Loucy (cell line): Measurements from ENCODE around the gene LRBA.

Experiments
- H2AFZ ChIP-seq: fragments of 200-600 bp; sonication (generic); 2 replicates; pipeline ENCODE4 v1.6.0; 2016; ENCODE audit warnings: antibody characterized with exemption, mild to moderate bottlenecking, low read length, moderate library complexity
- H3F3A ChIP-seq: fragments of 200-600 bp; 2 replicates; pipeline ENCODE4 v1.6.0; 2016; ENCODE audit warnings: antibody characterized with exemption, low read depth, mild to moderate bottlenecking
- H3K27me3 ChIP-seq: fragments of 200-600 bp; sonication (generic); 2 replicates; pipeline ENCODE4 v1.6.1; 2014; ENCODE audit warnings: low read length, mild to moderate bottlenecking; ENCODE audit not compliant: insufficient read depth, poor library complexity, severe bottlenecking
- H3K36me3 ChIP-seq: fragments of 200-600 bp; sonication (generic); 2 replicates; pipeline ENCODE4 v1.6.1; 2016; ENCODE audit warnings: low read length; ENCODE audit not compliant: insufficient read depth
- H3K4me1 ChIP-seq: fragments of 200-600 bp; sonication (generic); 2 replicates; pipeline ENCODE4 v1.5.1; 2014; ENCODE audit warnings: low read length, mild to moderate bottlenecking; ENCODE audit not compliant: insufficient read depth, poor library complexity, severe bottlenecking
- H3K4me2 ChIP-seq: fragments of 200-600 bp; sonication (generic); 2 replicates; pipeline ENCODE4 v1.6.0; 2014; ENCODE audit warnings: antibody characterized with exemption, low read length, low read depth, mild to moderate bottlenecking; ENCODE audit not compliant: poor library complexity, severe bottlenecking
- H3K4me3 ChIP-seq: fragments of 200-600 bp; sonication (generic); 2 replicates; pipeline ENCODE4 v1.5.1; 2014; ENCODE audit warnings: low read length, mild to moderate bottlenecking, mixed read lengths; ENCODE audit not compliant: poor library complexity, severe bottlenecking
- H3K79me2 ChIP-seq: fragments of 200-600 bp; sonication (generic); 2 replicates; pipeline ENCODE4 v1.6.1; 2014; ENCODE audit warnings: low read length; ENCODE audit not compliant: insufficient read depth
- H3K9ac ChIP-seq: fragments of 200-600 bp; sonication (generic); 2 replicates; pipeline ENCODE4 v1.6.0; 2014; ENCODE audit warnings: mild to moderate bottlenecking, low read depth, low read length, moderate library complexity; ENCODE audit not compliant: poor library complexity, severe bottlenecking
- H3K9me2 ChIP-seq: fragments of 200-600 bp; sonication (generic); replicated peaks from 2 replicates; pipeline ENCODE4 v1.6.1; 2016; ENCODE audit warnings: low read depth, low read length, mixed read lengths
- H3K9me3 ChIP-seq: fragments of 200-600 bp; sonication (generic); 2 replicates; pipeline ENCODE4 v1.6.1; 2014; ENCODE audit warnings: mild to moderate bottlenecking, antibody characterized with exemption, low read length, low read depth; ENCODE audit not compliant: insufficient read depth
- H4K20me1 ChIP-seq: fragments of 200-600 bp; sonication (generic); 2 replicates; pipeline ENCODE4 v1.6.0; 2014; ENCODE audit warnings: antibody characterized with exemption, low read length, mild to moderate bottlenecking; ENCODE audit not compliant: insufficient read depth, poor library complexity, severe bottlenecking
- EZH2phosphoT487 ChIP-seq: fragments of 200-600 bp; IDR thresholded peaks from 2 replicates; pipeline ENCODE4 v1.6.1; 2018; ENCODE audit warnings: antibody characterized with exemption, mild to moderate bottlenecking, moderate library complexity, borderline replicate concordance
- TF ChIP-seq, protein P1 (sequence below): fragments of 200-600 bp; sonication (generic); conservative IDR thresholded peaks from 2 replicates; pipeline ENCODE4 v1.5.1; 2014; ENCODE audit warnings: mild to moderate bottlenecking, antibody characterized with exemption, low read length

Gene LRBA

DNA sequence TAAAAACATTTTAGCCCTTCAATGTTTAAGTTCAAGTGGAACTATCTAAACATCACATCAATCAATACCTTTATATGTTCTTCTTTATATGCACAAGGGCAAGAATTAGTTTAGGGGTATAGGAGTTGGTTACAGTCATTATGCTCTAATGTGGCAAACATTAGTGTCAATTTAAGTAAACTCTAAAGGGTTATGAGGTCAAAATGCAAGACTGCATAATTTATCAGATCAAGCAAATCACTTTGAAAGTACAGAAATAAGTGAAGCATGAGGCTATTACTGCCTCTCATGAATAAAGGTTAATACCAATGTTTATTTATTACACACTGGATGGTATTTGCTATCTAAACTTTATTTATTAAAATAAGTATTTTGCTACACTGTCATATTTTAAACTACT lies 373.5 kb downstream of the LRBA start:
- no peaks in the 10 kb centered on the region for H3K79me2 ChIP-seq
- no peaks in the 10 kb centered on the region for H3F3A ChIP-seq
- H3K4me2 ChIP-seq: no peak overlapping the region
- H3K9ac ChIP-seq: no peak overlapping the region
- H4K20me1 ChIP-seq: no peaks in the 10 kb centered on the region
- TF ChIP-seq, protein P1, sequence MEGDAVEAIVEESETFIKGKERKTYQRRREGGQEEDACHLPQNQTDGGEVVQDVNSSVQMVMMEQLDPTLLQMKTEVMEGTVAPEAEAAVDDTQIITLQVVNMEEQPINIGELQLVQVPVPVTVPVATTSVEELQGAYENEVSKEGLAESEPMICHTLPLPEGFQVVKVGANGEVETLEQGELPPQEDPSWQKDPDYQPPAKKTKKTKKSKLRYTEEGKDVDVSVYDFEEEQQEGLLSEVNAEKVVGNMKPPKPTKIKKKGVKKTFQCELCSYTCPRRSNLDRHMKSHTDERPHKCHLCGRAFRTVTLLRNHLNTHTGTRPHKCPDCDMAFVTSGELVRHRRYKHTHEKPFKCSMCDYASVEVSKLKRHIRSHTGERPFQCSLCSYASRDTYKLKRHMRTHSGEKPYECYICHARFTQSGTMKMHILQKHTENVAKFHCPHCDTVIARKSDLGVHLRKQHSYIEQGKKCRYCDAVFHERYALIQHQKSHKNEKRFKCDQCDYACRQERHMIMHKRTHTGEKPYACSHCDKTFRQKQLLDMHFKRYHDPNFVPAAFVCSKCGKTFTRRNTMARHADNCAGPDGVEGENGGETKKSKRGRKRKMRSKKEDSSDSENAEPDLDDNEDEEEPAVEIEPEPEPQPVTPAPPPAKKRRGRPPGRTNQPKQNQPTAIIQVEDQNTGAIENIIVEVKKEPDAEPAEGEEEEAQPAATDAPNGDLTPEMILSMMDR: no peak
- TF ChIP-seq EZH2phosphoT487: no peak
- H3K9me3 ChIP-seq: no peaks in the 10 kb centered on the region
- no peak overlapping the region for H3K4me3 ChIP-seq
- no peaks in the 10 kb centered on the region for H3K4me1 ChIP-seq
- no peak overlapping the region for H2AFZ ChIP-seq
- no peaks in the 10 kb centered on the region for H3K27me3 ChIP-seq
- no peaks in the 10 kb centered on the region for H3K36me3 ChIP-seq
- H3K9me2 ChIP-seq: no peaks in the 10 kb centered on the region

DNA sequence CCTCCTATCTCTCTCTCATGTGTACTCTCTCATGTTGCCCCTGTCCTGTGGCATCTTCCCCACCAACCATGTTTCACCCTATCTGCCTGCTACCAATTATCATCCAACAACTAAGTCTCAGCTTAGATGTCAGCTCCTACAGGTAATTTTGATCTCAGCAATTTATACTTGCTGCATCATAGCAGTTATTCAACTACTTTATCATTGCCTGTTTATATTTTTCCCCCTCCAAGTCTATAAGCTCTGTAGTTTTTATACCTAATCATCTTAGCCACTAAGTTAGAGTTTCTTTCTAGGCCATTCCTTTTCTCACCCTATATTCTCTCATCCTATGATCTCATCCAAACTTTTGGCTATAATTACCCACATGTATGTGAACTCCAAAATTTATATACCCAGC lies 382.4 kb downstream of the LRBA start:
- Histone ChIP-seq H3K4me2 (no peak overlapping the region), H3K9ac (no peak overlapping the region), H4K20me1 (no peaks in the 10 kb centered on the region), H3K36me3 (no peaks in the 10 kb centered on the region), H3K4me3 (no peak overlapping the region), H3K9me2 (no peaks in the 10 kb centered on the region), H3K9me3 (no peaks in the 10 kb centered on the region), H3F3A (no peaks in the 10 kb centered on the region), H2AFZ (no peak overlapping the region), H3K79me2 (no peaks in the 10 kb centered on the region), H3K27me3 (no peaks in the 10 kb centered on the region), H3K4me1 (peaks cover 6% of the 10 kb centered on the region)
- TF ChIP-seq, protein P1: no peak
- TF ChIP-seq EZH2phosphoT487: no peak

DNA sequence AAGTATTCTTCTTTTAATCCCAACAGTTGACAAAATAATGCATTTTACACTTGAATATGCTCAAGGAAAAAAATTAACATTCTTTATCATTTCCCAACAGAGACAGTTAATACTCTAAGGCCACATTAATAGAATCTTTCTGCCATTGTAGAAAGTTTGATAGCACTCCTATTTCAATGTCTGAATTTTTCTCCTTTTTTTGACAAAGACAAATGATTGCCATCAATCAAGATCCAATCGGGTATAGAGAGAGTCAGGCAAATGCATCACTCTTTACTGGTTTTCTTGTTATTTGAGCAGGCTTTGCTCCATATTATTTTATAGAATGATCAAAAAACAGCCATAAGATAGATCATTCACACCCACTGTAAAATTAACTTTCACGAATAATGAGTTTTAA lies 387.0 kb downstream of the LRBA start:
- no peak overlapping the region for H3K4me3 ChIP-seq
- H3K36me3 ChIP-seq: no peaks in the 10 kb centered on the region

More for the DNA sequence above, 387.0 kb downstream of the LRBA start:
- Histone ChIP-seq H3F3A (no peaks in the 10 kb centered on the region), H3K79me2 (no peaks in the 10 kb centered on the region), H3K4me1 (peaks cover 11% of the 10 kb centered on the region), H4K20me1 (no peaks in the 10 kb centered on the region), H3K9ac (no peak overlapping the region), H2AFZ (no peak overlapping the region), H3K27me3 (no peaks in the 10 kb centered on the region), H3K9me2 (no peaks in the 10 kb centered on the region), H3K4me2 (no peak overlapping the region), H3K9me3 (no peaks in the 10 kb centered on the region)
- TF ChIP-seq EZH2phosphoT487: no peak
- TF ChIP-seq, protein P1: no peak
